ENCODE results near the gene CDHR2. TPM values are rescaled to one million over a fixed set of nuclear protein-coding genes. Genes with fewer than 3 reads are reported as not detected.
A peak's percentile ranks its signal among the peaks of the same experiment; 100 is the strongest.

Gene CDHR2
- total and polyA plus RNA-seq, 2 of the 13 experiments (the other 11 are each of a cell fraction or from before 2014, with no cell fraction given) = 17.9 to 20.9 TPM

DNA sequence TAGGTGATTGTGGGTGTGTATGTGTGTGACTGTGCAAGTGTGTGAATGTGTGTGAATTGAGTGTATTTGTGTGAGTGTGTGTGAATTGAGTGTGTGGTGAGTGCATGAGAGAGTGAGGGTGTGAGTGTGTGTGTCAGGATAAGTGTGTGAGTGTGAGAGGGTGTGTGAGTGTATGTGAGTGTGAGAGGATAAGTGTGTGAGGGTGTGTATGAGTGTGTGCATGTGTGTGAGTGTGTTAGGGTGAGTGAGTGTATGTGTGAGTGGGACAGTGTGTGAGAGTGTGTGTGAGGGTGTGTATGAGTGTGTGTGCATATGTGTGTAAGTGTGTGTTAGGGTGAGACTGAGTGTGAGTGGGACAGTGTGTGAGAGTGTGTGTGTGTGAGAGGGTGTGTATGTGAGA is 39.2 kb downstream of the CDHR2 start (continued):
- TF ChIP-seq, protein P1, sequence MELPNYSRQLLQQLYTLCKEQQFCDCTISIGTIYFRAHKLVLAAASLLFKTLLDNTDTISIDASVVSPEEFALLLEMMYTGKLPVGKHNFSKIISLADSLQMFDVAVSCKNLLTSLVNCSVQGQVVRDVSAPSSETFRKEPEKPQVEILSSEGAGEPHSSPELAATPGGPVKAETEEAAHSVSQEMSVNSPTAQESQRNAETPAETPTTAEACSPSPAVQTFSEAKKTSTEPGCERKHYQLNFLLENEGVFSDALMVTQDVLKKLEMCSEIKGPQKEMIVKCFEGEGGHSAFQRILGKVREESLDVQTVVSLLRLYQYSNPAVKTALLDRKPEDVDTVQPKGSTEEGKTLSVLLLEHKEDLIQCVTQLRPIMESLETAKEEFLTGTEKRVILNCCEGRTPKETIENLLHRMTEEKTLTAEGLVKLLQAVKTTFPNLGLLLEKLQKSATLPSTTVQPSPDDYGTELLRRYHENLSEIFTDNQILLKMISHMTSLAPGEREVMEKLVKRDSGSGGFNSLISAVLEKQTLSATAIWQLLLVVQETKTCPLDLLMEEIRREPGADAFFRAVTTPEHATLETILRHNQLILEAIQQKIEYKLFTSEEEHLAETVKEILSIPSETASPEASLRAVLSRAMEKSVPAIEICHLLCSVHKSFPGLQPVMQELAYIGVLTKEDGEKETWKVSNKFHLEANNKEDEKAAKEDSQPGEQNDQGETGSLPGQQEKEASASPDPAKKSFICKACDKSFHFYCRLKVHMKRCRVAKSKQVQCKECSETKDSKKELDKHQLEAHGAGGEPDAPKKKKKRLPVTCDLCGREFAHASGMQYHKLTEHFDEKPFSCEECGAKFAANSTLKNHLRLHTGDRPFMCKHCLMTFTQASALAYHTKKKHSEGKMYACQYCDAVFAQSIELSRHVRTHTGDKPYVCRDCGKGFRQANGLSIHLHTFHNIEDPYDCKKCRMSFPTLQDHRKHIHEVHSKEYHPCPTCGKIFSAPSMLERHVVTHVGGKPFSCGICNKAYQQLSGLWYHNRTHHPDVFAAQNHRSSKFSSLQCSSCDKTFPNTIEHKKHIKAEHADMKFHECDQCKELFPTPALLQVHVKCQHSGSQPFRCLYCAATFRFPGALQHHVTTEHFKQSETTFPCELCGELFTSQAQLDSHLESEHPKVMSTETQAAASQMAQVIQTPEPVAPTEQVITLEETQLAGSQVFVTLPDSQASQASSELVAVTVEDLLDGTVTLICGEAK (IDR thresholded peaks at IDR 0.05) = 0 out of 2 replicates have a peak, but pooled peaks have one; percentile 2
- TF ChIP-seq, protein P1 (CRISPR knock-in tag; IDR thresholded peaks at IDR 0.05) = no peak
- no peak for TF ChIP-seq TBX3 (IDR thresholded peaks at IDR 0.05; ENCODE audit: borderline replicate concordance)
- TF ChIP-seq ZNF207 (IDR thresholded peaks at IDR 0.05; ENCODE audit: borderline replicate concordance) = 0 out of 2 replicates have a peak, but pooled peaks have one; percentile 73
- TF ChIP-seq ZNF230 (CRISPR knock-in tag; IDR thresholded peaks at IDR 0.05) = no peak
- peak; percentile 17; the same call in 1 of the 2 replicates for TF ChIP-seq NFRKB (IDR thresholded peaks at IDR 0.05)
- TF ChIP-seq, protein P2, sequence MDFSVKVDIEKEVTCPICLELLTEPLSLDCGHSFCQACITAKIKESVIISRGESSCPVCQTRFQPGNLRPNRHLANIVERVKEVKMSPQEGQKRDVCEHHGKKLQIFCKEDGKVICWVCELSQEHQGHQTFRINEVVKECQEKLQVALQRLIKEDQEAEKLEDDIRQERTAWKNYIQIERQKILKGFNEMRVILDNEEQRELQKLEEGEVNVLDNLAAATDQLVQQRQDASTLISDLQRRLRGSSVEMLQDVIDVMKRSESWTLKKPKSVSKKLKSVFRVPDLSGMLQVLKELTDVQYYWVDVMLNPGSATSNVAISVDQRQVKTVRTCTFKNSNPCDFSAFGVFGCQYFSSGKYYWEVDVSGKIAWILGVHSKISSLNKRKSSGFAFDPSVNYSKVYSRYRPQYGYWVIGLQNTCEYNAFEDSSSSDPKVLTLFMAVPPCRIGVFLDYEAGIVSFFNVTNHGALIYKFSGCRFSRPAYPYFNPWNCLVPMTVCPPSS (IDR thresholded peaks at IDR 0.05) = peak; percentile 76; the same call in 1 of the 2 replicates
- TF ChIP-seq IKZF1 (IDR thresholded peaks at IDR 0.05) = peak; percentile 90; the same call in 1 of the 2 replicates
- TF ChIP-seq NBN (conservative IDR thresholded peaks at IDR 0.05) = peak; percentile 38; the same call in 1 of the 2 replicates

Measured in HepG2 (cell line).